MCF 10A (cell line): ENCODE measurements around the gene CARS1. TPM values are rescaled to one million over a fixed set of nuclear protein-coding genes. Genes with fewer than 3 reads are reported as not detected.
A peak's percentile ranks its signal among the peaks of the same experiment; 100 is the strongest.

Experiments
- BruUV-seq: library from RNA; stranded (reverse); fragments of 400-500 nt; replicated peaks from 2 replicates; lab custom pipeline; 2021; lab: Mats Ljungman, UMichigan
- CTCF ChIA-PET: fragments of 300-600 bp; sonication (Branson Sonifier 250); formaldehyde crosslinking; extraction: SDS; loops from one replicate; lab custom pipeline; 2021; ENCODE audit warnings: antibody characterized with exemption, inconsistent platforms; lab: Yijun Ruan, JAX
- POLR2A ChIA-PET: fragments of 300-600, 350-650 bp; sonication (Branson Sonifier 250); formaldehyde crosslinking; extraction: SDS; loops from one replicate; lab custom pipeline; 2020; ENCODE audit warnings: antibody characterized with exemption, inconsistent platforms; lab: Yijun Ruan, JAX
- DNase-seq: peaks from one replicate; pipeline ENCODE4 v3.0.0-alpha.2; 2018; ENCODE audit not compliant: unreplicated experiment
- H3K27ac Mint-ChIP-seq: one replicate; pipeline ENCODE4 v1.8.0; 2022; ENCODE audit warnings: mild to moderate bottlenecking, low read depth, mixed read lengths; ENCODE audit not compliant: unreplicated experiment
- H3K27me3 Mint-ChIP-seq: one replicate; pipeline ENCODE4 v1.8.0; 2022; ENCODE audit warnings: mixed read lengths; ENCODE audit not compliant: insufficient read depth, unreplicated experiment
- H3K36me3 Mint-ChIP-seq: one replicate; pipeline ENCODE4 v1.8.0; 2022; ENCODE audit warnings: mild to moderate bottlenecking, moderate library complexity, mixed read lengths; ENCODE audit not compliant: insufficient read depth, unreplicated experiment
- H3K4me1 Mint-ChIP-seq: one replicate; pipeline ENCODE4 v1.8.0; 2022; ENCODE audit warnings: mixed read lengths; ENCODE audit not compliant: insufficient read depth, unreplicated experiment
- H3K4me3 Mint-ChIP-seq: one replicate; pipeline ENCODE4 v1.8.0; 2022; ENCODE audit warnings: mild to moderate bottlenecking, moderate library complexity, mixed read lengths; ENCODE audit not compliant: unreplicated experiment
- H3K9me3 Mint-ChIP-seq: one replicate; pipeline ENCODE4 v1.8.0; 2022; ENCODE audit warnings: mixed read lengths; ENCODE audit not compliant: unreplicated experiment
- CTCF ChIP-seq: fragments of 200-600 bp; IDR thresholded peaks from one replicate; pipeline ENCODE4 v1.8.0; 2022; ENCODE audit warnings: antibody characterized with exemption, mild to moderate bottlenecking; ENCODE audit not compliant: unreplicated experiment
- intact Hi-C: fragments of 100-400 bp; cut with micrococcal nuclease; formaldehyde crosslinking; loops from 2 replicates; pipeline ENCODE4 v1.14.1; 2022
- total RNA-seq: library from RNA; stranded (reverse); gene quantifications from 2 replicates; pipeline ENCODE4 v1.2.3, GENCODE V29; 2022

The CARS1 gene
- total RNA-seq, 1 experiment from 2014 or later, result 150 TPM

- no peaks in the 10 kb centered on the region for H3K27me3 Mint-ChIP-seq
- TF ChIP-seq CTCF, result no peak
- H3K9me3 Mint-ChIP-seq, result no peaks in the 10 kb centered on the region
- intact Hi-C loops, result no loop called here
- ChIA-PET CTCF (interaction anchor here (0.9 to 1.2 kb wide), 2 partner anchors 10 to 48 kb away, joined by 3 read pairs; no protein-coding TSS in a partner anchor), POLR2A (interaction anchor here (1.0 kb wide), 1 partner anchor 47 kb away, joined by 3 read pairs; no protein-coding TSS in a partner anchor)
- peak; percentile 74 for DNase-seq
- H3K4me3 Mint-ChIP-seq, result no peak overlapping the region
- peak overlapping the region; percentile 85 for H3K27ac Mint-ChIP-seq
- peaks cover 75% of the 10 kb centered on the region for H3K36me3 Mint-ChIP-seq
- BruUV-seq, result no TSS peak
- peaks cover 5% of the 10 kb centered on the region for H3K4me1 Mint-ChIP-seq
These were observed 13.8 kb downstream of the CARS1 start for GRCh38 chr11:3043315-3043871.

GRCh38 chr11:3042496-3043314, 14.5 kb downstream of the CARS1 start:
- peak overlapping the region; percentile 85 for H3K27ac Mint-ChIP-seq
- ChIA-PET POLR2A (interaction anchor here (0.7 to 1.1 kb wide), 2 partner anchors 11 to 15 kb away, joined by 3 read pairs; partner anchors contain the start of gene CARS1), CTCF (interaction anchor here (0.6 to 0.9 kb wide), 3 partner anchors 11 to 43 kb away, joined by 3 read pairs; no protein-coding TSS in a partner anchor)
- no peak for DNase-seq
- no TSS peak for BruUV-seq
- peaks cover 81% of the 10 kb centered on the region for H3K36me3 Mint-ChIP-seq
- TF ChIP-seq CTCF, result no peak
- intact Hi-C loops, result no loop called here
- H3K4me3 Mint-ChIP-seq, result no peak overlapping the region
- H3K4me1 Mint-ChIP-seq, result peaks cover 10% of the 10 kb centered on the region
- no peaks in the 10 kb centered on the region for H3K27me3 Mint-ChIP-seq
- no peaks in the 10 kb centered on the region for H3K9me3 Mint-ChIP-seq

GRCh38 chr11:3041699-3042441, 15.4 kb downstream of the CARS1 start:
- no TSS peak for BruUV-seq
- Mint-ChIP-seq H3K4me3 (no peak overlapping the region), H3K27me3 (no peaks in the 10 kb centered on the region), H3K4me1 (peaks cover 19% of the 10 kb centered on the region), H3K36me3 (peaks cover 85% of the 10 kb centered on the region), H3K27ac (no peak overlapping the region), H3K9me3 (no peaks in the 10 kb centered on the region)
- POLR2A ChIA-PET, result interaction anchor here (0.7 to 1.1 kb wide), 2 partner anchors 12 to 15 kb away, joined by 3 read pairs; partner anchors contain the start of gene CARS1
- DNase-seq, result no peak
- TF ChIP-seq CTCF, result no peak
- intact Hi-C loops, result no loop called here
- CTCF ChIA-PET, result interaction anchor here (8.2 kb wide), 1 partner anchor 48 kb away, joined by 160 read pairs; no protein-coding TSS in a partner anchor
